GM21423 (cell line): ENCODE measurements around the gene CD6.
"Not testable (repeated sequence)": the region's sequence is repeated elsewhere in the genome, so short reads cannot be mapped to it uniquely, and the experiment has no call there.

Experiments
- ATAC-seq: cut with Tn5 transposase; IDR thresholded peaks from one replicate; pipeline ENCODE4 v1.9.1; 2021; ENCODE audit warnings: mild to moderate bottlenecking, moderate library complexity; ENCODE audit not compliant: unreplicated experiment

Gene CD6

GRCh38 chr11:61049063-61049377 lies 77.5 kb downstream of the CD6 start:
- no peak for ATAC-seq

- ATAC-seq, result no peak
These were observed 78.4 kb downstream of the CD6 start for GRCh38 chr11:61049859-61050258.

GRCh38 chr11:61052182-61052972 lies 80.9 kb downstream of the CD6 start:
- no peak for ATAC-seq

- no peak for ATAC-seq
These were observed 81.7 kb downstream of the CD6 start for GRCh38 chr11:61053191-61053590.

GRCh38 chr11:61054513-61054912 lies 83.0 kb downstream of the CD6 start:
- no peak for ATAC-seq

GRCh38 chr11:61054927-61055562 lies 83.6 kb downstream of the CD6 start:
- no peak for ATAC-seq

- no peak for ATAC-seq
These were observed 84.3 kb downstream of the CD6 start for GRCh38 chr11:61055776-61056175.

- ATAC-seq, result no peak
These were observed 85.1 kb downstream of the CD6 start for GRCh38 chr11:61056571-61056970.

GRCh38 chr11:61056981-61057380 lies 85.5 kb downstream of the CD6 start:
- ATAC-seq, result no peak

- no peak for ATAC-seq
These were observed 86.1 kb downstream of the CD6 start for GRCh38 chr11:61057615-61058014.

- no peak for ATAC-seq
These were observed 87.2 kb downstream of the CD6 start for GRCh38 chr11:61058583-61059259.

- ATAC-seq, result no peak
These were observed 87.8 kb downstream of the CD6 start for GRCh38 chr11:61059260-61059752.

GRCh38 chr11:61061081-61061826 lies 89.8 kb downstream of the CD6 start:
- ATAC-seq, result peak; percentile 81

GRCh38 chr11:61062181-61062930 lies 90.9 kb downstream of the CD6 start:
- no peak for ATAC-seq

GRCh38 chr11:61065236-61065635 lies 93.8 kb downstream of the CD6 start:
- ATAC-seq, result not testable (repeated sequence)

- ATAC-seq, result no peak
These were observed 94.6 kb downstream of the CD6 start for GRCh38 chr11:61065955-61066638.

GRCh38 chr11:61066645-61067044 lies 95.2 kb downstream of the CD6 start:
- ATAC-seq, result no peak

GRCh38 chr11:61067782-61068446 lies 96.4 kb downstream of the CD6 start:
- no peak for ATAC-seq

GRCh38 chr11:61068581-61068980 lies 97.1 kb downstream of the CD6 start:
- no peak for ATAC-seq
